Loucy (cell line): ENCODE data around the gene PRRC2B.

Source experiments
- H2AFZ ChIP-seq: fragments of 200-600 bp; sonication (generic); 2 replicates; pipeline ENCODE4 v1.6.0; 2016; ENCODE audit warnings: antibody characterized with exemption, mild to moderate bottlenecking, low read length, moderate library complexity
- H3F3A ChIP-seq: fragments of 200-600 bp; 2 replicates; pipeline ENCODE4 v1.6.0; 2016; ENCODE audit warnings: antibody characterized with exemption, low read depth, mild to moderate bottlenecking
- H3K27me3 ChIP-seq: fragments of 200-600 bp; sonication (generic); 2 replicates; pipeline ENCODE4 v1.6.1; 2014; ENCODE audit warnings: low read length, mild to moderate bottlenecking; ENCODE audit not compliant: insufficient read depth, poor library complexity, severe bottlenecking
- H3K36me3 ChIP-seq: fragments of 200-600 bp; sonication (generic); 2 replicates; pipeline ENCODE4 v1.6.1; 2016; ENCODE audit warnings: low read length; ENCODE audit not compliant: insufficient read depth
- H3K4me1 ChIP-seq: fragments of 200-600 bp; sonication (generic); 2 replicates; pipeline ENCODE4 v1.5.1; 2014; ENCODE audit warnings: low read length, mild to moderate bottlenecking; ENCODE audit not compliant: insufficient read depth, poor library complexity, severe bottlenecking
- H3K4me2 ChIP-seq: fragments of 200-600 bp; sonication (generic); 2 replicates; pipeline ENCODE4 v1.6.0; 2014; ENCODE audit warnings: antibody characterized with exemption, low read length, low read depth, mild to moderate bottlenecking; ENCODE audit not compliant: poor library complexity, severe bottlenecking
- H3K4me3 ChIP-seq: fragments of 200-600 bp; sonication (generic); 2 replicates; pipeline ENCODE4 v1.5.1; 2014; ENCODE audit warnings: low read length, mild to moderate bottlenecking, mixed read lengths; ENCODE audit not compliant: poor library complexity, severe bottlenecking
- H3K79me2 ChIP-seq: fragments of 200-600 bp; sonication (generic); 2 replicates; pipeline ENCODE4 v1.6.1; 2014; ENCODE audit warnings: low read length; ENCODE audit not compliant: insufficient read depth
- H3K9ac ChIP-seq: fragments of 200-600 bp; sonication (generic); 2 replicates; pipeline ENCODE4 v1.6.0; 2014; ENCODE audit warnings: mild to moderate bottlenecking, low read depth, low read length, moderate library complexity; ENCODE audit not compliant: poor library complexity, severe bottlenecking
- H3K9me2 ChIP-seq: fragments of 200-600 bp; sonication (generic); replicated peaks from 2 replicates; pipeline ENCODE4 v1.6.1; 2016; ENCODE audit warnings: low read depth, low read length, mixed read lengths
- H3K9me3 ChIP-seq: fragments of 200-600 bp; sonication (generic); 2 replicates; pipeline ENCODE4 v1.6.1; 2014; ENCODE audit warnings: mild to moderate bottlenecking, antibody characterized with exemption, low read length, low read depth; ENCODE audit not compliant: insufficient read depth
- H4K20me1 ChIP-seq: fragments of 200-600 bp; sonication (generic); 2 replicates; pipeline ENCODE4 v1.6.0; 2014; ENCODE audit warnings: antibody characterized with exemption, low read length, mild to moderate bottlenecking; ENCODE audit not compliant: insufficient read depth, poor library complexity, severe bottlenecking
- EZH2phosphoT487 ChIP-seq: fragments of 200-600 bp; IDR thresholded peaks from 2 replicates; pipeline ENCODE4 v1.6.1; 2018; ENCODE audit warnings: antibody characterized with exemption, mild to moderate bottlenecking, moderate library complexity, borderline replicate concordance
- TF ChIP-seq, protein P1 (sequence below): fragments of 200-600 bp; sonication (generic); conservative IDR thresholded peaks from 2 replicates; pipeline ENCODE4 v1.5.1; 2014; ENCODE audit warnings: mild to moderate bottlenecking, antibody characterized with exemption, low read length

PRRC2B gene

DNA sequence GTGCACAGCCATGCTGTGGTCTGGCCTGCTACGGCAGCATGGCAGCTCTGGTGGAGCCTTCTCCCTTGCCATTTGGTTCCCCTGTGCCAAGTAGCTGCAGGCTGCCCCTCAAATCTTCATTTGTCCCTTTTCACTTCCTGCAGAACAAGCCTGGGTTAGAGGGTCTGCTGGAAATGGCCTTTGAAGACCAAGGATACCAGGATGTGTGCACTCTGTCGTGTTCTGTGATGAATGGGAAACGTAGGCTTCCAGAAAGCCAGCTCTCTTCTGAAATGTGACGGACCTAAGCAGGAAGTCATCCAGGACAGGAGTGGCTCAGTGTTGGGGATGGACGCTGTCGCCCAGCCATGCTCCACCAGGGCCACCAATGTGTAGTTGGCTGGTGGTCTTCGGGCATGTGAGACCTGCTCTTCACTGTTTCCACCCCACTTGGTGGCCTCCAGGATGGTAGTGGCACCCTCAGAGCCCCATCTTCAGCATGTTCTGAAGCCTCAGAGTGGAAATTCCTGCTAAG, 105.4 kb downstream of the PRRC2B start:
- H4K20me1 ChIP-seq, result peaks cover 5% of the 10 kb centered on the region
- H3K36me3 ChIP-seq, result peaks cover 55% of the 10 kb centered on the region; the same call in 1 of the 2 replicates
- H3K79me2 ChIP-seq, result peaks cover 13% of the 10 kb centered on the region
- H2AFZ ChIP-seq, result no peak overlapping the region
- no peaks in the 10 kb centered on the region for H3F3A ChIP-seq
- H3K27me3 ChIP-seq, result no peaks in the 10 kb centered on the region
- no peak overlapping the region for H3K4me3 ChIP-seq
- H3K9me3 ChIP-seq, result no peaks in the 10 kb centered on the region
- TF ChIP-seq, protein P1, sequence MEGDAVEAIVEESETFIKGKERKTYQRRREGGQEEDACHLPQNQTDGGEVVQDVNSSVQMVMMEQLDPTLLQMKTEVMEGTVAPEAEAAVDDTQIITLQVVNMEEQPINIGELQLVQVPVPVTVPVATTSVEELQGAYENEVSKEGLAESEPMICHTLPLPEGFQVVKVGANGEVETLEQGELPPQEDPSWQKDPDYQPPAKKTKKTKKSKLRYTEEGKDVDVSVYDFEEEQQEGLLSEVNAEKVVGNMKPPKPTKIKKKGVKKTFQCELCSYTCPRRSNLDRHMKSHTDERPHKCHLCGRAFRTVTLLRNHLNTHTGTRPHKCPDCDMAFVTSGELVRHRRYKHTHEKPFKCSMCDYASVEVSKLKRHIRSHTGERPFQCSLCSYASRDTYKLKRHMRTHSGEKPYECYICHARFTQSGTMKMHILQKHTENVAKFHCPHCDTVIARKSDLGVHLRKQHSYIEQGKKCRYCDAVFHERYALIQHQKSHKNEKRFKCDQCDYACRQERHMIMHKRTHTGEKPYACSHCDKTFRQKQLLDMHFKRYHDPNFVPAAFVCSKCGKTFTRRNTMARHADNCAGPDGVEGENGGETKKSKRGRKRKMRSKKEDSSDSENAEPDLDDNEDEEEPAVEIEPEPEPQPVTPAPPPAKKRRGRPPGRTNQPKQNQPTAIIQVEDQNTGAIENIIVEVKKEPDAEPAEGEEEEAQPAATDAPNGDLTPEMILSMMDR, result no peak
- TF ChIP-seq EZH2phosphoT487, result no peak
- H3K9ac ChIP-seq, result no peak overlapping the region
- H3K4me2 ChIP-seq, result no peak overlapping the region
- H3K4me1 ChIP-seq, result peaks cover 14% of the 10 kb centered on the region
- H3K9me2 ChIP-seq, result no peaks in the 10 kb centered on the region

- Histone ChIP-seq H3F3A (no peaks in the 10 kb centered on the region), H3K9ac (peak overlapping the region; percentile 16), H3K27me3 (no peaks in the 10 kb centered on the region), H3K4me2 (peak overlapping the region; percentile 94), H3K9me2 (no peaks in the 10 kb centered on the region), H3K79me2 (peaks cover 21% of the 10 kb centered on the region), H3K4me1 (peaks cover 14% of the 10 kb centered on the region), H2AFZ (no peak overlapping the region), H3K36me3 (peaks cover 45% of the 10 kb centered on the region; the same call in 1 of the 2 replicates), H4K20me1 (peaks cover 5% of the 10 kb centered on the region), H3K9me3 (no peaks in the 10 kb centered on the region), H3K4me3 (peak overlapping the region; percentile 21)
- TF ChIP-seq EZH2phosphoT487, result no peak
- TF ChIP-seq, protein P1, result no peak
Measured at GRCh38 chr9:131500377-131500776, 106.5 kb downstream of the PRRC2B start.

GRCh38 chr9:131500939-131501541, 107.2 kb downstream of the PRRC2B start:
- Histone ChIP-seq H3K27me3 (no peaks in the 10 kb centered on the region), H3F3A (no peaks in the 10 kb centered on the region), H4K20me1 (peaks cover 5% of the 10 kb centered on the region), H3K4me2 (peak overlapping the region; percentile 94), H3K79me2 (peaks cover 21% of the 10 kb centered on the region), H3K9me3 (no peaks in the 10 kb centered on the region), H3K4me3 (peak overlapping the region; percentile 21), H3K4me1 (peaks cover 14% of the 10 kb centered on the region), H2AFZ (no peak overlapping the region), H3K9me2 (no peaks in the 10 kb centered on the region), H3K9ac (peak overlapping the region; percentile 16), H3K36me3 (peaks cover 38% of the 10 kb centered on the region; the same call in 1 of the 2 replicates)
- TF ChIP-seq EZH2phosphoT487, result no peak
- TF ChIP-seq, protein P1, result no peak
